Prostate gland (tissue), 2 donors: ENCODE data around the gene KDELR3. TPM values are rescaled to one million over a fixed set of nuclear protein-coding genes. Genes with fewer than 3 reads are reported as not detected.

ENCODE experiments used
- DNase-seq: peaks from one replicate; pipeline ENCODE4 v3.0.0-alpha.2; 2019; ENCODE audit warnings: low spot score
- H3K27ac ChIP-seq, 2 donors: fragments of 200-600 bp; sonication (generic); 2 replicates each; pipeline ENCODE4 v1.5.1; 2017 to 2019
- H3K27me3 ChIP-seq: fragments of 200-600 bp; sonication (generic); replicated peaks from 2 replicates; pipeline ENCODE4 v1.5.1; 2019; ENCODE audit not compliant: insufficient read depth
- H3K36me3 ChIP-seq, 2 donors: fragments of 200-600 bp; sonication (generic); 1 replicate in 1 of 2; 2 replicates in 1 of 2; pipeline versions ENCODE4 v1.5.1 to v1.8.1; 2017 to 2019
- H3K4me1 ChIP-seq: fragments of 200-600 bp; sonication (generic); replicated peaks from 2 replicates; pipeline ENCODE4 v1.5.1; 2019
- H3K4me3 ChIP-seq, 2 donors: fragments of 200-600 bp; sonication (generic); 2 replicates each; pipeline ENCODE4 v1.5.1; 2017 to 2019
- H3K9me3 ChIP-seq: fragments of 200-600 bp; sonication (generic); 2 replicates; pipeline ENCODE4 v1.5.1; 2017
- CTCF ChIP-seq, 4 experiments: fragments of 200-600 bp in 2 of 4; fragments of 450-650 bp in 2 of 4; sonication (generic) in 2 of 4; IDR thresholded peaks; 1 replicate in 3 of 4; 2 replicates in 1 of 4; pipeline ENCODE4 v1.5.1; 2016 to 2019; ENCODE audit warnings: antibody characterized with exemption in 4 of 4, mild to moderate bottlenecking in 2 of 4, moderate library complexity in 2 of 4
- POLR2A ChIP-seq: fragments of 450-650 bp; IDR thresholded peaks from one replicate; pipeline ENCODE4 v1.6.1; 2016; ENCODE audit warnings: antibody characterized with exemption, mild to moderate bottlenecking
- POLR2AphosphoS5 ChIP-seq: sonication (generic); formaldehyde crosslinking; IDR thresholded peaks from one replicate; pipeline ENCODE4 v1.6.1; 2017; ENCODE audit warnings: antibody characterized with exemption
- WGBS: methylation state at CpG from one replicate; pipeline ENCODE4 v1.1.5; 2018; 5-methylcytosine and 5-hydroxymethylcytosine counted together
- intact Hi-C: fragments of 100-400 bp; cut with DNase I; formaldehyde crosslinking; loops from one replicate; pipeline ENCODE4 v1.14.2; 2022
- total RNA-seq, 2 donors: library from RNA; depleted of rRNA; stranded (reverse); fragments of >200 nt; gene quantifications; one replicate each; pipeline ENCODE4 v1.1.0, GENCODE V29; 2016

Gene KDELR3
- total RNA-seq, 2 donors from 2014 or later, result 13.8 to 25.4 TPM

GRCh38 chr22:38437416-38437815 is 30.5 kb upstream of the KDELR3 start:
- WGBS, result 97% methylated on average over 9 of the region's 9 CpGs
- intact Hi-C loops, result no loop called here
- no peak for TF ChIP-seq CTCF (IDR thresholded peaks at IDR 0.05)
- TF ChIP-seq POLR2A, result no peak
- no peak for TF ChIP-seq POLR2AphosphoS5
- no peaks in the 10 kb centered on the region for H3K27me3 ChIP-seq
- H3K36me3 ChIP-seq, result no peaks in the 10 kb centered on the region
- no peak overlapping the region for H3K27ac ChIP-seq
- DNase-seq, result no peak
- H3K4me1 ChIP-seq, result no peaks in the 10 kb centered on the region
- H3K9me3 ChIP-seq, result no peaks in the 10 kb centered on the region
- H3K4me3 ChIP-seq, result no peak overlapping the region

DNA sequence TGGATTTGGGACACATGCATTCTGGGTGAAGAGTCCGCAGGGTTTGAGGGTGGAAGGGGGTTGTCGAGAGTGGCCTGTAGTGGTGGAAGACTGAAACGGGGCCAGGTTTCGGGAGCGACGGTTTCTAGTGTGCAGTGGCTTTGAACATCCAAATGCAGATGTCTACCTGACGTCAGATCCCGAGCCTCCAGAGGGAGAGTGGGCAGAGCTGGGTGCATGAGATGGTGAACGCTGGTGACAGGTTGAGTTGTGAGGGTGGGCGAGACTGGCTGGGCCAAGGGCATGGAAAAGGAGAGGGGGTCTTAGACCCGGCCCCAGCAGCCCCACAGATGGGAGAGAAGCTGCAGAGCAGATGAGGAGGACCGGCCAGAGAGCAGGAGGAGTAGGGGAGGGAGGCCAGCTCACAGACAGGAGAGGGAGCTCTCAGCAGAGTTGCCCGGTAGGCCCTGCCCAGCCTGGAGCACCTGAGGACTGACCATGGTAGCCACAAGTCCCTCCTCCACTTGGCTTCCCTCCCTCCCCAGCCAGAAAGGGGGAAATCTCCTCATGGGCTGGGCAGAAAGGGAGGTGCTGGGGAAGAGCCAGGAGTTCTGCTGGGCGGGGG is 27.0 kb upstream of the KDELR3 start:
- no peaks in the 10 kb centered on the region for H3K36me3 ChIP-seq
- no peaks in the 10 kb centered on the region for H3K27me3 ChIP-seq
- 89% methylated on average over 14 of the region's 14 CpGs for WGBS
- no peak overlapping the region for H3K27ac ChIP-seq
- no peak overlapping the region for H3K4me3 ChIP-seq
- intact Hi-C loops, result no loop called here
- TF ChIP-seq POLR2AphosphoS5 (no peak), CTCF (IDR thresholded peaks at IDR 0.05) (no peak), POLR2A (no peak)
- no peak for DNase-seq
- no peaks in the 10 kb centered on the region for H3K9me3 ChIP-seq
- no peaks in the 10 kb centered on the region for H3K4me1 ChIP-seq

- no peak overlapping the region for H3K27ac ChIP-seq
- intact Hi-C loops, result no loop called here
- H3K4me1 ChIP-seq, result no peaks in the 10 kb centered on the region
- H3K36me3 ChIP-seq, result no peaks in the 10 kb centered on the region
- H3K4me3 ChIP-seq, result no peak overlapping the region
- TF ChIP-seq CTCF (IDR thresholded peaks at IDR 0.05), result no peak
- TF ChIP-seq POLR2AphosphoS5, result no peak
- no peak for TF ChIP-seq POLR2A
- 50% methylated on average over 16 of the region's 16 CpGs for WGBS
- H3K27me3 ChIP-seq, result no peaks in the 10 kb centered on the region
- no peak for DNase-seq
- no peaks in the 10 kb centered on the region for H3K9me3 ChIP-seq
Measured at GRCh38 chr22:38441620-38442287, 26.1 kb upstream of the KDELR3 start.

DNA sequence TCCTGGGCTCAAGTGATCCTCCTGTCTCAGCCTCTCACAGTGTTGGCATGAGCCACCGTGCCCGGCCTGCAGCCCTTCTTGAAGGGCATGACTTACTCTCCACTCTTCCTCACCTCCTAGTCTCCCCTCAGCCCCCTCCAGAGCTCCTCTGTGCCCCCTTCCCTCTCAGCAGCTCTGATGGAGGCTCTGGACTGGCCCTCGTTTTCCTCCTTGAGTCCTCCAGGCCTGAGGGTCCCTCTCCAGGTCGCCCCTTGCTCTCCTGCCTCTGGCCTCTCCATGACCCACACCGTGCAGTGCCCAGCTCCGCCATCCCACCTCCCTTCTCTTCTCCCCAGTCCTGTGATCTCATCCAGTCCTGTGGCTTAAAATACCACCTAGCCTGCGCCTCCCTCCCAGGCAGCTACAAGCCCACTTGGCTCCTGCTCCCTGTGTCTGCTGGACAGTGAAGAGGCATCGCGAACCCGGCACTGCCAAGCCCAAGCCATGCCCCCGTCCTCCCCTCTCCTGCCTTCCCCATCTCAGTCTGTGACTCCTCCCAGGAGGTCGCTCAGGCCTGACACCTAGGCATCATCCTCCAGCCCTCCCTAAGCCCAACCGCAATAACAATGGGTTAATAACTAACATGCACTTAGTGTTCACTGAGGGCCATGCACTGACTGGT is 24.8 kb upstream of the KDELR3 start:
- intact Hi-C loops, result no loop called here
- 69% methylated on average over 13 of the region's 13 CpGs for WGBS
- no peaks in the 10 kb centered on the region for H3K4me1 ChIP-seq
- no peaks in the 10 kb centered on the region for H3K36me3 ChIP-seq
- no peaks in the 10 kb centered on the region for H3K27me3 ChIP-seq
- H3K9me3 ChIP-seq, result no peaks in the 10 kb centered on the region
- no peak for TF ChIP-seq POLR2AphosphoS5
- TF ChIP-seq CTCF (IDR thresholded peaks at IDR 0.05), result no peak
- TF ChIP-seq POLR2A, result no peak
- no peak for DNase-seq
- no peak overlapping the region for H3K27ac ChIP-seq
- H3K4me3 ChIP-seq, result no peak overlapping the region
